ENCODE measurements around the gene NOL12.
A peak's percentile ranks its signal among the peaks of the same experiment; 100 is the strongest.

The NOL12 gene

GRCh38 chr22:37674951-37675929, 10.9 kb upstream of the NOL12 start, which contains the start of gene LGALS1 (continued):
- TF ChIP-seq ZNF677 (tag by site-specific recombination; IDR thresholded peaks at IDR 0.05) (no peak), ZNF211 (tag by site-specific recombination; IDR thresholded peaks at IDR 0.05; ENCODE audit: low read depth) (no peak), ZNF513 (tag by site-specific recombination; IDR thresholded peaks at IDR 0.05) (peak; percentile 45; the same call in 1 of the 2 replicates), ZBTB21 (tag by site-specific recombination; IDR thresholded peaks at IDR 0.05) (no peak), BCL11B (tag by site-specific recombination; IDR thresholded peaks at IDR 0.05; ENCODE audit: low read depth) (no peak), ZNF26 (tag by site-specific recombination; IDR thresholded peaks at IDR 0.05) (no peak), ZNF776 (tag by site-specific recombination; IDR thresholded peaks at IDR 0.05; ENCODE audit: borderline replicate concordance) (no peak), OVOL3 (tag by site-specific recombination; IDR thresholded peaks at IDR 0.05) (no peak), ZNF629 (tag by site-specific recombination; IDR thresholded peaks at IDR 0.05) (0 out of 2 replicates have a peak, but pooled peaks have one; percentile 14), ZNF433 (tag by site-specific recombination; IDR thresholded peaks at IDR 0.05; ENCODE audit: low read depth) (no peak), KLF17 (tag by site-specific recombination; IDR thresholded peaks at IDR 0.05) (peak; percentile 63), ZNF654 (tag by site-specific recombination; IDR thresholded peaks at IDR 0.05; ENCODE audit: low read depth) (no peak), ZBTB7A (tag by site-specific recombination; IDR thresholded peaks at IDR 0.05; ENCODE audit: low read depth) (0 out of 2 replicates have a peak, but pooled peaks have one; percentile 17), ZNF146 (tag by site-specific recombination; IDR thresholded peaks at IDR 0.05) (no peak), KLF1 (tag by site-specific recombination; IDR thresholded peaks at IDR 0.05) (peak; percentile 98), ZNF280C (tag by site-specific recombination; IDR thresholded peaks at IDR 0.05) (no peak), KLF9 (tag by site-specific recombination; IDR thresholded peaks at IDR 0.05; ENCODE audit: low read depth) (peak; percentile 60), ZNF473 (tag by site-specific recombination; IDR thresholded peaks at IDR 0.05) (no peak), ZNF707 (tag by site-specific recombination; IDR thresholded peaks at IDR 0.05) (no peak), ZNF350 (tag by site-specific recombination; IDR thresholded peaks at IDR 0.05) (no peak), KLF16 (tag by site-specific recombination; IDR thresholded peaks at IDR 0.05) (no peak), ZNF24 (tag by site-specific recombination; IDR thresholded peaks at IDR 0.05) (0 out of 2 replicates have a peak, but pooled peaks have one; percentile 38), KLF7 (tag by site-specific recombination; IDR thresholded peaks at IDR 0.05; ENCODE audit: borderline replicate concordance) (peak; percentile 98), ZNF518A (tag by site-specific recombination; conservative IDR thresholded peaks at IDR 0.05; ENCODE audit: low read depth) (no peak), ZNF174 (tag by site-specific recombination; IDR thresholded peaks at IDR 0.05) (no peak), ZFP41 (tag by site-specific recombination; IDR thresholded peaks at IDR 0.05; ENCODE audit: borderline replicate concordance) (no peak), ZNF514 (tag by site-specific recombination; IDR thresholded peaks at IDR 0.05) (no peak), ZNF777 (tag by site-specific recombination; IDR thresholded peaks at IDR 0.05; ENCODE audit: borderline replicate concordance) (no peak)
